Activated T-cell treated with anti-CD3 and anti-CD28 coated beads, Interleukin-2, amount 50 U/mL, for 1 hour (primary cell): ENCODE data around the gene POFUT2.

Experiments
- DNase-seq: peaks from one replicate; pipeline ENCODE4 v3.0.0-alpha.2; 2020

Gene POFUT2

GRCh38 chr21:45282283-45283034 lies 5.2 kb downstream of the POFUT2 start:
- peak; percentile 13 for DNase-seq

GRCh38 chr21:45281411-45282282 lies 6.0 kb downstream of the POFUT2 start:
- peak; percentile 16 for DNase-seq

GRCh38 chr21:45280969-45281368 lies 6.7 kb downstream of the POFUT2 start:
- DNase-seq = no peak

DNA sequence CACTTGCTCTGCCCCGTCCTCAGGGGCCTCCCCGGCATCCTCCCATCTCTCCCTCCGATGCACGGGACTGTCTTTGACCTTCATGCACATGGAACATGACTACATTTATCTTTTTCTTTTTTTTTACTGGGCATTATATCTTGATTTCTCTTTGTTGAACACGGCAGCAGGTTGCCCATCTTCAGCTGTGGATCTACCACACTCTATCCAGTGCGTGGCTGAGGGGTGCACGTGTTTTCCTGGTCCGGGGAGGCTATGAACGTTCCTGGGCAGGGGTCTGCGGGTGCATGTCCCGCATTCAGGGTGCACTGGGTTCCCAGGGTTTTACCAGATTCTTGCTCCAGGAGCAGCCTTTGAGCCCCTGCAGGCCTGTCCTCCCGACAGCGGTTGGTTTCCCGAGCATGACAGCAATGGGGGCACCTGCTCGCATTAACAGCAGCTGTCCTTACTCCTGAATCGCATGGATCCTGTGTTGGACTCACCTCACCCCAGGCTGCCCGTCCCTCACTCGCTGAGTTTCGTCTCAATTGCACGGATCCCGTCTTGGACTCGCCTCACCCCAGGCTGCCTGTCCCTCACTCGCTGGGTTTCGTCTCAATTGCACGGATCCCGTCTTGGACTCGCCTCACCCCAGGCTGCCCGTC lies 7.4 kb downstream of the POFUT2 start:
- peak; percentile 12 for DNase-seq

GRCh38 chr21:45279446-45280177 lies 8.1 kb downstream of the POFUT2 start:
- DNase-seq = peak; percentile 7

DNA sequence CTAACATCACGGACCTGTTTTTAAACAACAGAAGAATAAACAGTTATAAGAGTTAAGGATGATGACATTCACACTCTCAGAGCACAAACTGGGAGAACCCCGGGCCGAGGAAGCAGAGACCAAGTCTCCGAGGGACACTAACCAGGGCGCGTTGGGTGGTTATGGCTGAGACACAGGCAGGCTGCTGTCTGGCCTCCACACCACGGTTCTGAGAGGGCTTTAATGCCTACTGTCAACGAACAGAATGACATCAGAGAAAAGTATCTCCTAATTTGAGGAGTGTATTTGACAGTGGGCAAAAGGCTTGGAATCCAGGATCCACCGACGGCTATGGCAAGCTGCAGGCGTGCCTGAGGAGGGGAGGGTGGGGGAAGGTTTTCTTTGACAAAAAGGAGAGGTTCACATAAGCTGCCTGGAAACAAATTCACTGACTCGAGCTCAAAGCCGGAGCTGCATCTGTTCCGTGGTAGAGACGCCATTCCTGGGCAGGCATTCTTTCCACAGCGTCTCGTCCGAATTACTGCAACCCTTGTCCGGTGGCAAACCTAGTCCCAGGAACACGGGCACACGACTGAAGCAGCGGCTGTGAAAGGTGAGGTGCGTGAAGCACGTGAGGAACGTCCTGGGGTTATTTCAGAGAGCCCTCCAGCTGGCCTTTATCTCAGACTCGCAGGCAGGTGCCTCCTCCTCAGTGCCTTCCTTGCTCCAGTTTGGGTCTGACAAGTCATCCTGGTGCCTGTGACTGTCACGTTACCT lies 9.4 kb downstream of the POFUT2 start:
- peak; percentile 12 for DNase-seq

GRCh38 chr21:45277101-45278045 lies 10.3 kb downstream of the POFUT2 start:
- DNase-seq = peak; percentile 10

- DNase-seq = peak; percentile 11
Measured at GRCh38 chr21:45276596-45276995, 11.1 kb downstream of the POFUT2 start.

DNA sequence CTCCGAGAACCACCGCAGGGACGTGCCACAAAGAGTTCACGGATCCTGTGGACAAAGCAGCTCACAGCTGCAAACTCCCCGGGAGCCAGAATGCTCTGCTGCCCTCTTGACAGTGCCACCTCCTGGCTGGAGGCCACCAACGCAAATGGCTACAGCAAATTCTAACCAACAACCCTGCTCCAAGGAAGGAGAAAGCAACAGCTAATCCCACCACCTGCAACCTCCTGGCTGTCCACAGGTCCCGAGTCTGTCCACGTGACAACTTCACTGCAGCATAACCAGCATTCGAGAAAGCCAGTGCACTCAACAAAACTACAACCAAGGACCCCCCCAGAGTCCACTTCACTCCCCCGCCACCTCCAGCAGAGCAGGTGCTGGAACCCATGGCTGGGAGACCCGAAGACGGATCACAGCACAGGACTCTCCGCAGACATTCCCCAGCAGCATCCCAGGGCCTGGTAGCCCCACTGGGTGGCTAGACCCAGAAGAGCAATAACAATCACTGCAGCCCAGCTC lies 17.3 kb downstream of the POFUT2 start:
- peak; percentile 13 for DNase-seq

DNA sequence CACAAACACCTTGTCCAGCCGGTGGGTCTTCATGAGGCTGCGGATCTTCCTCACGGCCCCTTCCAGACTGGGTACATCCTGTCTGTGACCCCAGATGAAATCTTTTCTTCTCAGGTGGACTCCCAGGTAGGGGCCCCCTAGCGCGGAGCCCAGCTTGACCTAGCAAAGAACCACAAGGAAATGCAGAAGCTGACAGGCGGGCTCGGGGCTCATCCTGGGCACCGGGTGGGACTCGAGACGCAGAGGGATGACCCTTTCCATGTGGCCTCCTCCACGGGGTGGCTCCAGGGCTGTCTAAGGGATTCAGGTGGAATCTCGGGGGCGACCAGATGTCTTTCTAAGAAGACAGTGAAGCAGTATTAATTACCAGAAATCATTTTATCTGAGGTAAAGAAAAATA lies 17.8 kb downstream of the POFUT2 start:
- peak; percentile 14 for DNase-seq

GRCh38 chr21:45267390-45267760 lies 20.3 kb downstream of the POFUT2 start:
- peak; percentile 12 for DNase-seq

- DNase-seq = peak; percentile 46
Measured at GRCh38 chr21:45266518-45267389, 20.9 kb downstream of the POFUT2 start.

DNA sequence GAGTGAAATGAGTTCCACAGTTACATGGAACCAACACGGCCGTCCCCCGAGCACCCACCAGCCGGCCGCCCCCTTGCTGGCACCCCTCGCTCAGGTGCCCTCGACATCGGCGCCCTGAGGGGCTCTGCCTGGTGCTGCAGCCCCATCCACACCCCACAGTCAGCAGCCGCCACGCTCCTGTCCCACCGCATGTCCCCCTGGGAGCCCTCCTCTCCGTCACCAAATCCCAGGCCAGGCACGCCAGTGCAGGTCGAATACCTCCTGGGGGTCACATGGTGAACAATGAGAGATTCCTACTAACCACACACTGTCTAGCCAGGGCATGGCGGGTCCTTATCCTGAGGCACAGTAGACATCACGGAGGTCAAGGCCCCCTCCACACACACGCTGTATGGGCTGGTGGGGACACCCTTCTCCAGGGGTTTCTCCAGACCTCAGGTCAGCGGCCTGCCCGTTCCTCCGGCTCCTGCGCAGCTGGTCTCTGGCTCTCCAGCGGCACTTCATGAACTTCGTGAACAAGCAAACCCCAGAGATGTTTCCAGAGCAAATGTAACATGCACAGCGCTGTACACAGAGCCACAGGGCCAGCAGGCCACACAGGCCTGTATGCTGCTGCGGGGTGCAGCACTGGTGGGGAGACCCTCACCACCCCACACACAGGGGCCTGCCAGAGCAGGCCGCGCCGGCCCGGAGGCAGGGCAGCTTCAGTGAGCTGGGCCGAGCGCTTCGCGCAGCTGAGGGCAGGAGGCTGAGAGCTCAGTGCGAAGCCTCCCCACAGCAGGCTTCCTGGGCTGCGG lies 21.8 kb downstream of the POFUT2 start:
- no peak for DNase-seq

GRCh38 chr21:45264912-45265515 lies 22.7 kb downstream of the POFUT2 start:
- DNase-seq = no peak

DNA sequence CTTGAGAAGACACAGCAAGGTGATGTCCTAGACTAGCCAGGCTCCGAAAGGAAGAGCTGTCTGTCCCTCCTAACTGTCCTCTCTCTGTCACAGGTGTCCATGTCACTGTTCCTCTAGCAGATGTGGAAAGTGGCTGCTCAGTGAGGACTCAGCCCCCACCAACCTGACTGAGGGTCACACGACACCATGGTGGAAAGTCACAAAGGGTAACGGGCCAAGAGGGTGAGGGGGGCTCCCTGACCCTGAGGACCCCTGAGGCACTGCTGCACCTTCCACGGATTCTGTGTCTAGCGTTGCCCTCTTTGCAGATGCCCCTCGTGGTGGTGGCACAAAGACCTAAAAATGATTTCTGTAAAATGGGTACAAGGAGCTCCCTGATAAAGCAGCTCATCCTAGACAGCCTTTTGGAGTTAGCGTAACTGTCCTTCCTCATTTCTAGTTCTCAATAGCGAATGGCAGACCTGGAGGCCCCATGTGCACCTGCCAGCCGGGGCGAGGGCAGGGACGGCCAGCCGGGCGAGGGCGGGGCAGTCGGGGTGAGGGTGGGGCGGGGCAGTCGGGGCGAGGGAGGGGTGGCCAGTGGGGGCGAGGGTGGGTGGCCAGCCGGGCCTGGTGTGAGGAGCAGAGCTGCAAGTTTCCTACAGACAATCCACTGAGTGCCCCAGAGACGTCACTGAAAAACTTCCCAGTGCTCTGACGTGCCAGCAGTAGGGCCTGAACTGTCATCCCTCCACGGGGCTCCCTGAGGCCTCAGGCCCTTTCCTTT lies 23.4 kb downstream of the POFUT2 start:
- no peak for DNase-seq

DNA sequence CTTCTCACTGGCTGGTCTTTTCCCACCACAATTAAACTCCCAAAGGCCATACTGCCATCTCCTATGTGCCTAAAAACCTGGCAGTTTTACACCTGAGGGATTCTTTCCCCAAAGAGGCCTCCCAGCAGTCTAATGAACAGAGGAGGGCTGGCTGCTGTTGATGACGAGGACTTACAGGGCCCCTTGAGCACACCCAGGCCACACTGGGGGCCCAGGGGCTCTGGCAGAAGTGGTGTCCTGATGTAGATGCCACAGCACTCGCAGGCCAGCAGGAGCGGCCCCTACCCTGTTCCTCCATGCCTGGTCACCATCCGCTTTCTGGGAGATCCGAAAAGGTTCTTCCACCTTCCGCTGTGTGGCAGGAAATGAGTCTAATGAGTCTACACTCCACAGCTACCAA lies 24.2 kb downstream of the POFUT2 start:
- DNase-seq = no peak

GRCh38 chr21:45262616-45263015 lies 25.1 kb downstream of the POFUT2 start:
- no peak for DNase-seq
